GM06990 (cell line): Measurements from ENCODE around the gene FRMD6.

ENCODE experiments used
- DNase-seq: peaks from one replicate; pipeline ENCODE4 v3.0.0-alpha.2; 2011; ENCODE audit not compliant: insufficient read length; ENCODE audit errors: extremely low read depth
- H3K27me3 ChIP-seq: replicated peaks from 2 replicates; pipeline ENCODE4 v1.6.0; 2011; ENCODE audit warnings: low read length; ENCODE audit not compliant: control insufficient read depth, insufficient read depth
- H3K36me3 ChIP-seq: 2 replicates; pipeline ENCODE4 v1.5.1; 2011; ENCODE audit warnings: low read length; ENCODE audit not compliant: control insufficient read depth, insufficient read depth
- H3K4me3 ChIP-seq: replicated peaks from 2 replicates; pipeline ENCODE4 v1.5.1; 2011; ENCODE audit warnings: low read depth, mild to moderate bottlenecking, control low read depth, low read length
- TF ChIP-seq, protein P1 (sequence below): IDR thresholded peaks from 2 replicates; pipeline ENCODE4 v1.5.1; 2011; ENCODE audit warnings: low read length, control low read depth, mild to moderate bottlenecking, inconsistent platforms; ENCODE audit not compliant: insufficient read depth, poor library complexity, severe bottlenecking

The FRMD6 gene

DNA sequence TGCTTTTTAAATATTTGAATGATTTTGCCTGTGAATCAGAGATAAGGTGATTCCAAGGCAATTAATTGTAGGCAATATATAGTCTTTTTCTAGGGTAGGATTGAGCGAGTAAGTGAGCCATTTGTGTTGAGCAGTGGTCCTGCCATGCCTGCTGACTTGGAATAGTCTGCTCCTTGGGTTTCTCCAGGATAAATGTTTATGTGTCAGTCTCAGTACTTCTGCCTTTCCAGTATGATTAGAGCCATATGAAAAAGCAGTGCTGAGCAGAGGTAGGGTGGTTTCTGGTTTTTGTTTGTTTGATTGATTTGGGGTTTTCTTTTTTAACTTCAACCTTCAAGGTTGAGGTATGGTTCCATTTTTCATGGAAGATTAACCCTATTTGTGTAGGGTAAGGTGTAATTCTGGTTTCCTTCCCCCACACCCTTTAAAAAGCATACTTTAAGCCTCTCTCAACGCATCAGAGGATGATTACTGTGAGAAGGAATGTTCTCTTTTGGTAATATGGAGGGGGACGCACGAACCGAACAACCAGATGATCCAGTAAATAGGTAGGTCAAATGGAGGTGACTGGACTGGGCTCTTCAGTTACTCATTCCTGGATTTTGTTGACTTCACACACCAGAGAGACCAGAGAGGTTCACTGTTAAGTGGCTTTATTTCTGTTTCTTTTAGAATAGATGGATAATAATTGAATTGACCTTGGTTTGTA is 22.7 kb downstream of the FRMD6 start:
- H3K27me3 ChIP-seq = no peaks in the 10 kb centered on the region
- no peak for DNase-seq
- TF ChIP-seq, protein P1, sequence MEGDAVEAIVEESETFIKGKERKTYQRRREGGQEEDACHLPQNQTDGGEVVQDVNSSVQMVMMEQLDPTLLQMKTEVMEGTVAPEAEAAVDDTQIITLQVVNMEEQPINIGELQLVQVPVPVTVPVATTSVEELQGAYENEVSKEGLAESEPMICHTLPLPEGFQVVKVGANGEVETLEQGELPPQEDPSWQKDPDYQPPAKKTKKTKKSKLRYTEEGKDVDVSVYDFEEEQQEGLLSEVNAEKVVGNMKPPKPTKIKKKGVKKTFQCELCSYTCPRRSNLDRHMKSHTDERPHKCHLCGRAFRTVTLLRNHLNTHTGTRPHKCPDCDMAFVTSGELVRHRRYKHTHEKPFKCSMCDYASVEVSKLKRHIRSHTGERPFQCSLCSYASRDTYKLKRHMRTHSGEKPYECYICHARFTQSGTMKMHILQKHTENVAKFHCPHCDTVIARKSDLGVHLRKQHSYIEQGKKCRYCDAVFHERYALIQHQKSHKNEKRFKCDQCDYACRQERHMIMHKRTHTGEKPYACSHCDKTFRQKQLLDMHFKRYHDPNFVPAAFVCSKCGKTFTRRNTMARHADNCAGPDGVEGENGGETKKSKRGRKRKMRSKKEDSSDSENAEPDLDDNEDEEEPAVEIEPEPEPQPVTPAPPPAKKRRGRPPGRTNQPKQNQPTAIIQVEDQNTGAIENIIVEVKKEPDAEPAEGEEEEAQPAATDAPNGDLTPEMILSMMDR = no peak
- H3K4me3 ChIP-seq = no peak overlapping the region
- H3K36me3 ChIP-seq = no peaks in the 10 kb centered on the region

DNA sequence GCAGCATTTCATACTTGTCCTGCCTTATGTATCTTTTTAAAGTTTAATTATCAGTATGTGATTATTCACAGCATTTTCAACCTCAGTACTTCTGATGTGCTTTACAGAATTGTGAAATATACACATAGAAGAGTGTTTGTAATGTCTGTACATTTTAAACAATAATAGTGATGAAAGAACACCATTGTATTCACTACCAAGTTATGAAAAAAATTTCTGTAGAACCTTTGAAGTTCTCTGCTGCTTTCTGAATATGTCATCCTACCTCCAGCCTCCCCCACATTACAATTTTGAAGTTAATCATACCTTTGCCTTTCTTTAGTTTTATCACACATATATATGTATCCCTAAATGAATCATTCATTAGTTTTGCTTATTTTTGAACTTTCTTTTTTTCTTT is 24.8 kb downstream of the FRMD6 start:
- TF ChIP-seq, protein P1 = no peak
- Histone ChIP-seq H3K36me3 (no peaks in the 10 kb centered on the region), H3K27me3 (no peaks in the 10 kb centered on the region), H3K4me3 (no peak overlapping the region)
- DNase-seq = no peak

DNA sequence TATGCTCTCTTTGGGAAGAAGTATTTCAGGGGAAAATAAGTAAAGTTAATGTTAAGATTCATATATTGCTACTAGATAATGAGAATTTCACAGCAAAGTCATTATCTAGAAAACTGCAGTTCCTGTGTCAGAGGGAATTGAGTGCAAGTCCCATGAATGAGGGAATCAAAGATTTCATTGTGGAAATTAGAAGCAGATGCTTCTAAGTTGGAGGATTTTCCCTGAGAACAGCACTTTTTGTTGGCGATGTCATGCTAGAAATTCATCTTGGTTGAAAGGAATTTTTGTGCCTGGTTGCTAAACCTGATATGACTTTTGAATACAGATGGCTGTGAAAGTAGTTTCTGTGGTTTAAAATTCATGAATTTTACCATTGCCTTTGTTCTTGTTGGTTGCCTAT is 25.6 kb downstream of the FRMD6 start:
- Histone ChIP-seq H3K36me3 (no peaks in the 10 kb centered on the region), H3K4me3 (no peak overlapping the region), H3K27me3 (no peaks in the 10 kb centered on the region)
- TF ChIP-seq, protein P1 = no peak
- DNase-seq = no peak

DNA sequence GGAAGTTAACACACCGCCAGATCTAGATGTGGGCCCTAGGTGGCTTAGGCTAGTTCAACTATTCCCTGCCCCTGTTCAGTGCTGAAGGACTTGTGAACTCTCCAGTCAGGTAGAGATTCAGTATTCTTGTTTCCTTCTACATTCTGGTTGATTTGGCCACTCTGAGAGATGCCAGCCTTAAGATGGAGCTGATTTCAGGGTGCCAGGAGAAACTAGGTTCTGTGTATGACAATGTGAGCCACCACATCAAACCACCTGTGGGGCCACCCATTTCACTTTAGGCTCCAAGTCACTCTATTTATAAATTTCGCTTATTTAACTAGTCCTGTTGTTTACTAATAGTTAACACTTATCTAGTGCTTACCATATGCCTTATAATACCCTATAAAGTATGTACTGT is 26.0 kb downstream of the FRMD6 start:
- H3K27me3 ChIP-seq = no peaks in the 10 kb centered on the region
- no peaks in the 10 kb centered on the region for H3K36me3 ChIP-seq
- no peak overlapping the region for H3K4me3 ChIP-seq
- TF ChIP-seq, protein P1 = no peak
- no peak for DNase-seq

DNA sequence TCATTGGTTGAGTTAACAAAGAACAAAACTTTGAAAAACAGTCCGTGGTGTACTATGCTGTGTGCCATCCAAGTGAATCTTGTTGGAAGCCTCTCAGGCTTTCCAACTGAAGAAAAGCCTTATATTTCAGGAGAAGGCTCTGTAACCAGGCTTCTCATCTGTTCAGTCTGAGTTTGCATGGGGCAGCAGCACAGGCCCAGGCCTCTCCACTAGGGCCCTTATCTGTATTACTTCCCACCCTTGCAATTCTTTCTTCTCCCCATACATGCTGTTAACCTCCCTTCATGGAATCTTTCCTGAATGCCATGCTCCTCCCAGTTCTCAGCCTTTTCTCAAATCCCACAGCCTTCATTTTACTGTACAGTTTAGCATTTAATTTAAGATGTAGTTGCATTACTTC is 28.3 kb downstream of the FRMD6 start:
- H3K36me3 ChIP-seq = no peaks in the 10 kb centered on the region
- H3K4me3 ChIP-seq = no peak overlapping the region
- TF ChIP-seq, protein P1 = no peak
- no peak for DNase-seq
- H3K27me3 ChIP-seq = no peaks in the 10 kb centered on the region

DNA sequence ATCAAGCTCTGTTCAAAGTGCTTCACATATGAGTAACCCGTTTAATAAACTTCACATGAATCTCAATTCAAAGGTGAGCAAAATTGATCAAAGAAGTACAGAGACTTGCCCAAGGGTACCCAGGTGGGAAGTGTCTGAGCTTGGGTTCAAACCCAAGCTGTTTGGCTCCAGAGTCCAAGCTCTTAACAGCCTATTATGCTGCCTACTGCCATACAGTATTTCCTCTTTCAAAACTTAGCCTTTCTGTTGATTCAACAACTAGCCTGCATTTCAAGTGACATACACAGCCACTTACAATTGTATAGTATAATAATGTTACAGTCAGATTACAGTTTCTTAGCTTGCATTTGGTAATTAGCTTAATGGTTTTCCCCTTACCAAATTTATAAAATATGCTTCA is 29.7 kb downstream of the FRMD6 start:
- no peak for DNase-seq
- H3K27me3 ChIP-seq = no peaks in the 10 kb centered on the region
- no peak overlapping the region for H3K4me3 ChIP-seq
- TF ChIP-seq, protein P1 = no peak
- no peaks in the 10 kb centered on the region for H3K36me3 ChIP-seq
